Gastroesophageal sphincter (tissue), 4 donors: Measurements from ENCODE around the gene SIRPA. TPM values are rescaled to one million over a fixed set of nuclear protein-coding genes. Genes with fewer than 3 reads are reported as not detected.

Experiments used
- ATAC-seq: fragments of 150-250 bp; one replicate; pipeline ENCODE4 v1.9.1; 2016; ENCODE audit warnings: mild to moderate bottlenecking, moderate library complexity
- H3K27ac ChIP-seq, 4 donors: fragments of 200-600 bp; sonication (generic) in 3 of 4; 1 replicate in 3 of 4; 2 replicates in 1 of 4; pipeline ENCODE4 v1.5.1; 2016 to 2019
- H3K27me3 ChIP-seq: fragments of 200-600 bp; sonication (generic); one replicate; pipeline ENCODE4 v1.5.1; 2019
- H3K36me3 ChIP-seq, 2 donors: fragments of 200-600 bp; sonication (generic); one replicate each; pipeline ENCODE4 v1.5.1; 2019; ENCODE audit warnings: control low read depth in 1 of 2
- H3K4me1 ChIP-seq, 3 donors: fragments of 200-600 bp; sonication (generic); 1 replicate in 2 of 3; 2 replicates in 1 of 3; pipeline ENCODE4 v1.5.1; 2016 to 2019; ENCODE audit warnings: control low read depth in 2 of 3
- H3K4me3 ChIP-seq, 2 donors: fragments of 200-600 bp; sonication (generic); one replicate each; pipeline ENCODE4 v1.5.1; 2019; ENCODE audit warnings: mild to moderate bottlenecking in 1 of 2, moderate library complexity in 1 of 2
- H3K9me3 ChIP-seq, 3 donors: fragments of 200-600 bp; sonication (generic); one replicate each; pipeline ENCODE4 v1.5.1; 2017 to 2019; ENCODE audit warnings: control low read depth in 2 of 3
- CTCF ChIP-seq, 4 experiments: fragments of 200-600 bp in 2 of 4; fragments of 450-650 bp in 2 of 4; sonication (generic) in 1 of 4; IDR thresholded peaks; one replicate each; pipeline ENCODE4 v1.5.1; 2017 to 2019; ENCODE audit warnings: antibody characterized with exemption in 4 of 4, mild to moderate bottlenecking in 2 of 4, moderate library complexity in 2 of 4
- EP300 ChIP-seq: sonication (generic); formaldehyde crosslinking; IDR thresholded peaks from one replicate; pipeline ENCODE4 v1.6.1; 2017; ENCODE audit warnings: antibody characterized with exemption, mild to moderate bottlenecking
- POLR2A ChIP-seq, 2 donors: fragments of 450-650 bp; IDR thresholded peaks; one replicate each; pipeline ENCODE4 v1.6.1; 2017; ENCODE audit warnings: antibody characterized with exemption in 2 of 2, mild to moderate bottlenecking in 2 of 2, moderate library complexity in 1 of 2
- POLR2AphosphoS5 ChIP-seq: sonication (generic); formaldehyde crosslinking; IDR thresholded peaks from one replicate; pipeline ENCODE4 v1.6.1; 2017; ENCODE audit warnings: antibody characterized with exemption
- WGBS, 2 donors: methylation state at CpG; one replicate each; pipeline ENCODE4 v1.1.5; 2018; ENCODE audit warnings: low coverage in 1 of 2; 5-methylcytosine and 5-hydroxymethylcytosine counted together
- total RNA-seq, 4 donors: library from RNA; depleted of rRNA; stranded (reverse); fragments of >200 nt; gene quantifications; one replicate each; pipeline ENCODE4 v1.1.0, GENCODE V29; 2016

SIRPA gene
- total RNA-seq, 4 donors from 2014 or later, result 11.7 to 31.7 (median 27.4) TPM

DNA sequence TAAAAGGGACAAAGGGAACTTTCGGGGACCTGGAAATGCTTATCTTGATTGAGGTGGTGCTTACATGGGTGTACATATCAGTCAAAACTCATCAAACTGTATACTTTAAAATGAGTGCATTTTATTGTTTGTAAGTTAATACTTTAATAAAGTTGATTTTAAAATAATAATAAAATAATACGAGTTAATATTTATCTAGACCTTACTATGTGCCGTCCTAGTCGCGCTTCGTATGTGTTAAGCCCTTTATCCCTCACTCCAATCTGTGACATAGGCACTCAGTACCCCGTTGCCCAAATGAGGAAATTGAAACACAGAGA, 51.2 kb downstream of the SIRPA start:
- Histone ChIP-seq H3K4me1 (peaks cover 0 to 39% (median 13%) of the 10 kb centered on the region in 3 donors), H3K4me3 (peak overlapping the region in 1 of 2 donors; percentile 37), H3K27ac (no peak overlapping the region), H3K9me3 (no peaks in the 10 kb centered on the region), H3K36me3 (no peaks in the 10 kb centered on the region), H3K27me3 (peaks cover 20% of the 10 kb centered on the region)
- no peak for ATAC-seq
- WGBS, 2 donors, result 64 to 73% methylated on average over 6 to 7 of the region's 7 CpGs
- TF ChIP-seq CTCF (IDR thresholded peaks at IDR 0.05) (no peak), POLR2A (IDR thresholded peaks at IDR 0.05) (no peak), EP300 (no peak), POLR2AphosphoS5 (no peak)

- Histone ChIP-seq H3K27ac (peak overlapping the region in 1 of 4 donors; percentile 19), H3K4me3 (peak overlapping the region in 1 of 2 donors; percentile 37), H3K4me1 (peaks cover 0 to 35% (median 12%) of the 10 kb centered on the region in 3 donors), H3K9me3 (no peaks in the 10 kb centered on the region), H3K27me3 (peaks cover 20% of the 10 kb centered on the region), H3K36me3 (no peaks in the 10 kb centered on the region)
- TF ChIP-seq POLR2AphosphoS5 (no peak), POLR2A (IDR thresholded peaks at IDR 0.05) (no peak), CTCF (IDR thresholded peaks at IDR 0.05) (no peak), EP300 (no peak)
- WGBS, 2 donors, result 0 to 4% methylated on average over 9 to 23 of the region's 39 CpGs
- no peak for ATAC-seq
These were observed 51.7 kb downstream of the SIRPA start for GRCh38 chr20:1946762-1947534.

GRCh38 chr20:1947535-1947846, 52.3 kb downstream of the SIRPA start:
- WGBS, 2 donors, result 80 to 83% methylated on average over 3 to 5 of the region's 14 CpGs
- no peak for ATAC-seq
- H3K36me3 ChIP-seq, result no peaks in the 10 kb centered on the region
- TF ChIP-seq EP300, result no peak
- TF ChIP-seq CTCF (IDR thresholded peaks at IDR 0.05), result no peak
- no peak for TF ChIP-seq POLR2AphosphoS5
- no peak for TF ChIP-seq POLR2A (IDR thresholded peaks at IDR 0.05)
- peak overlapping the region in 1 of 4 donors; percentile 19 for H3K27ac ChIP-seq
- H3K4me3 ChIP-seq, result peak overlapping the region in 1 of 2 donors; percentile 37
- no peaks in the 10 kb centered on the region for H3K9me3 ChIP-seq
- H3K4me1 ChIP-seq, result peaks cover 0 to 35% (median 12%) of the 10 kb centered on the region in 3 donors
- H3K27me3 ChIP-seq, result peaks cover 20% of the 10 kb centered on the region

DNA sequence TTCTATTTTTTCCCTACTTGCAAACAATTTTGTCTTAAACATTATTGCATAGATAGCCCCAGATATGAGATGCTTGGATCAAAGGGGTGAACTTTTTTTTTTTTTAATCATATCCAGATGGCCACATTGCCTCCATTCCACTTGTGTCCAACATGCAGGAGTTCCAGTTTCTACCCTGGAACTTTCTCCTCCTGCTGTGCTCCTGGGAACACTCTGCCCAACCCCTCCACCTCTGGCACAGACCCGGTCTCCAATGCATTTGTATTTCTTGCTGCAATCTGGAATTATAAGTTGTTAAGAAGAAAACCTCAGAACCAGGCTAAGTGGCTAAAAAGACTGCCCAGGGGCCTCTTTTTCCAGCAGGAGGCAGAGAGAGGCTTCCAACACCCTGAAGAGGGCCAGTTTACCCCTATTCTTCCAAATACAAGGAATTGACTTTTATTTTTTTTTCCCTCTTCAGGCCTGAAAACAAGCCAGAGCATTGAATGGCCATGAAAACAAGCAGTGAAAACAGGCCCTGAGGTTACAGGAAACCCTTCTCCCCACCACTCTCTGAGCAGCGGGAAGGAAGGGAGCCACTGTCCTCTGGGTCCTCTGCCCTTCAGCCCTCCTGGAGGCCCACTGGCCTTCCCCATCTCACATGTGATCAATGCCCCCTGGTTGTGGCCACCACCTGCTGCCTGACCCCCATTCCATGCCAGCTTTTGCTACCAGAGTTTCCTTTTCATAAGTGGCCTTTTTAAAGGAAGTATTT, 54.3 kb downstream of the SIRPA start:
- WGBS, 2 donors, result 80% methylated on average over 1 of the region's 2 CpGs; no CpG with 5 or more reads in 1 of the 2 donors
- peaks cover 20% of the 10 kb centered on the region for H3K27me3 ChIP-seq

More for the DNA sequence above, 54.3 kb downstream of the SIRPA start:
- Histone ChIP-seq H3K4me1 (peaks cover 0 to 27% (median 1%) of the 10 kb centered on the region in 3 donors), H3K36me3 (no peaks in the 10 kb centered on the region), H3K27ac (peak overlapping the region in 2 of 4 donors; percentile 1 to 14), H3K9me3 (no peaks in the 10 kb centered on the region), H3K4me3 (no peak overlapping the region)
- TF ChIP-seq POLR2AphosphoS5 (no peak), POLR2A (IDR thresholded peaks at IDR 0.05) (no peak), CTCF (IDR thresholded peaks at IDR 0.05) (no peak), EP300 (no peak)
- no peak for ATAC-seq
